Erythroblast (primary cell): ENCODE data around the gene ABLIM2.
A peak's percentile ranks its signal among the peaks of the same experiment; 100 is the strongest.

ENCODE experiments used
- DNase-seq, 2 experiments: peaks; one replicate each; lab custom pipeline; 2025; lab: John Stamatoyannopoulos, UW
- GATA1 ChIP-seq: IDR thresholded peaks from 2 replicates; pipeline ENCODE4 v1.6.1; 2011; ENCODE audit warnings: low read depth, mild to moderate bottlenecking, control low read depth, low read length, moderate library complexity
- POLR2A ChIP-seq: IDR thresholded peaks from 2 replicates; pipeline ENCODE4 v1.6.1; 2011; ENCODE audit warnings: mild to moderate bottlenecking, low read length

ABLIM2 gene

DNA sequence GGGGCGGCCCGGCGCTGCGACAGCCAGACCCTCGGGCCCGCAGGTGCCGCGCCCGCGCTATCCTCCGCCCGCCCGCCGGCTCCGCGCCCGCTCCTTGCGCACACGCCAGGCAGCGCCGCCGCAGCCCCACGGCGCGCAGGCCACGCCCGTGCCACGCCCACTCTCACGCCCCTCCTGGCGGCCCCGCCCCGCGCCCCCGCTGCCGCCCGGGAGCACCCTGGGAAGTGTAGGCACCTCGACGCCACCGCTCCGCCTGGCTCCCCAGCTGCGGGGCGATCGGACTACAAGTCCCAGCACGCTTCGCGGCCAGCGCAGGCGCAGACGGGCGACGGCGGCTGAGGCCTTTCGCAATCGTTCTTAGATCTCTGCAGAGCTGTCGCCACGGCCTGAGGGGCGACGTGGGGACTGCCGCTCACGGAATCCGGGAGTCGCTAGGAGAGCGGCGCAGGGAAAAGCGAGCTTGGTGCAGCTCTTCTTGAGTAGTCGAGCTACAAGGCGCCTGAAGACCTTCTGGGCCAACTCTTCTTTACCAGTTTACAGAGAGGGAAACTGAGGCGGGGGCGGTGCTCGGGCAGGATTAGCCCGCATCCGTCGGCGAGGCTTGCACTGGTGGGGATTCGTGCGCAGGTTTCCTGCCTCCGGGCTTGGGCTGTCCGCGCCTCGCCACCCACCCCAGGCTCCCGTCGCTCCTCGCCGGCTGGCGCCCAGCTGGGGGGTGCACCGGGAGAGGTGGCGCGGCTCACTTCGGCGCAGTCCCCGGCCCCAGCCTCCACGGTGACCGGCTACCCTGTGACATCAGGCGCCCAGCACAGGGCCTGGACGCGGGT, at the start of gene ABLIM2:
TSS of gene ABLIM2 (minus strand) at position 104 of the 827 bp plus-strand sequence. CDS start 124 bp downstream, outside the sequence.
- peak; percentile 93 to 94 for DNase-seq
- TF ChIP-seq GATA1 (no peak), POLR2A (no peak)

DNA sequence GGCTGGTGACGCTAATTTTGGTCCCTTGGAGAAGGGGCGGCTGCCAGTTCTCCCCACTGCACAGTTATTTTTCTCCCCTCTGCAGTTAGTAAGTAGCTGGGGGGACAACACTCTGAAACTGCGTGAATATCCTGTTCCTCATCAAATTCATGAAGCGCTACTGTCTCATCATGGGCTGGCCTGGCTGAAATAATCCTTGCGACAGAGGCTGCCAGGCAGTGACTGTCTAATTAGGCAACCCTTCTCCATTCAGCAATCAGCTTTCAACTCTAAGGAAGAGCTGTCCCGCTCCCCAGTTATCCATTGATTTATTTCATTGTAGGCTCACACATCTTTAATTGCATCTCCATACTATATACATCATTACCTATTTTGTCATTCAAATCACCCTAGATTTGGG, 48.7 kb upstream of the ABLIM2 start:
- TF ChIP-seq GATA1 (no peak), POLR2A (no peak)
- DNase-seq: no peak

DNA sequence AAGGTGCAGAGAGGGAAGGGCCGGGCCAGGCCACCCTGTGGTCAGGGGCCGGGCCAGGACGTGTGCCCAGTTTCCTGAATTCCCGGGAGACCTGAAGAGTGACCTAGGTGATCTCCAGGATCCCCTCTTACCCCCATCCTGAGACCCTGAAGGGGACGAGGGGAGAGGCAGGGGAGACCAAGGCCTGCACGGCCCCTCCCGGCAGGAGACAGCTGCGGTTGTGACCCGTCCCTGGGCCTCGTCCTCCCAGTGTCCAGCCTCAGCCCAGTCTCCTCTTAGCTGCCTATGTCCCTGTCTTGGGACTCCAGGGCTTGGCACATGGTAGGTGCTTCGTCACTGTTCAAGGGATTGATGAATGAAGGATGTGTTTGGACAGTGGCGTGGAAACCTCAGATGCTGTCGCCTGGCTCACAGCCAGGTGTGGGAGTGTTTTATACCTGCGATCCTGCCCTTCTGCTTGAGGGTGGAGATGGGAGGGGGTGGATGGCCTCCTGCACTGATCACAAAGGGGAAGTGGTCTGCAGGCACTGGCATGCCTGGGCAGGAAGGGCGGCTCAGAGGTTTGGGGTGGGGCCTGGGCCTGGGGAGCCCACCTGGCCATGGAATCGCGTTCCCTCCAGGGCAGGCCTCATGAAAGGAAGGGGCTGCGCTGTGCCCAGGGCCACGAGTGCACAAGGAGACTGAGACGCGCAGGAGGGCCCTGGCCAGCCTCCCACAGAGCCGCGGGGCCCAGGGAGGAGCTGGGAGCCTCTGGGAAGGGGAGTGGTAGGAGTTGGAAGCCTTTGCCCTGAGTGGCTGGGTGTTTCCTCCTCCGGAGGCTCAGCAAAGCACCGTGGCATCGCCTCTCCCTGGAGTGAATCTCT, 47.4 kb upstream of the ABLIM2 start:
- TF ChIP-seq GATA1 (no peak), POLR2A (no peak)
- no peak for DNase-seq

DNA sequence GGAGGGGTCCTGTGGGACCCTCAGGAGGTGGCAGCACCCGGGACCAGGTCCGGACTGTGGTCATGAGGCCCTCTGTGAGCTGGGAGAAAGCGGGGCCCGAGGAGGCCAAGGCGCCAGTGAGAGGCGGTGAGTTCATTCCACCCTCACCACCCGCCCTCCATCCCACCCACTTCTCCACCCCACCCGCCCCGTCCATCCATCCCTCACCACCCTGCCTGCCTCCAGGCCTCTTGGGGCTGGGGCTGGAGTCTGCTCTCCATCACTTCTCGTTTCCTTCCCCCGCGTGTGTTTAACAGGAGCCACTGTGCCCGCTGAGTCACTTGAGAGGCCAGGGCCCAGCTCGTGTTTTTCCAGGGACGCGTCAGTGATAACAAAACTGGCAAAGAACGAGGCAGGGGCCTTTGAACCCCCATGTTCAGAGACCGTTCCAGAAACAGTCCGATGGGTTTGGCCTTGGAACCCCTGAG, 46.7 kb upstream of the ABLIM2 start:
- TF ChIP-seq GATA1 (no peak), POLR2A (no peak)
- no peak for DNase-seq

DNA sequence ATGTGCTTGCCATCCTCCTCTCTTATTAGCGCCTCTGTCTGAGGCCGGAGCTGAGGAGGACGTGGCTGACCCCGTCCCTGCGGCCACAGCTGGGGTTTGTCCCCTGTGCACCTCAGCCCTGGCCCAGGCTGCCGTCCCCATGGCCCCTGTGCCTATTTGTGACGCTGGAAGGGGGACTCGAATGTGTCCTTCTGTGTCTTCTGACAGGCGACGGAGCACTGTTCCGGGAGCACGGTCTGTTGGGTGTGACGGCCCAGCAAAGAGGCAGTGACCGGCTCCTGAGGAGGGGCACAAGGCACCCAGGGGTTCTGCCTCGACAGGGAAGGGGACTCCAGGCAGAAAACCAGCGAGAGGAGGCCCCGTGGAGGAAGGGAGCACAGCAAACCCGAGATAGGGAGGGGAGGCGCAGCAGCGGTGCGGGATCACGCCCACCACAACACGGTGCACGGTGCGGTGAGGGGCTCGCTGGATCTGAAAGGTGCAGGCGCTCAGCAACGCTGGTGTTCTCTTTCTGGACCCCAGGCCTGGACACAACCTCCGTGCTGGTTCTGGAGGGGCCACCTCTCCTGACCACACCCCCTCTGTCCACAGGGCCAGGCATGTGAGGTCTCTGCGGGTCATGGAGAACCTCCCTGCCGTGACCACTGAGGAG, 46.1 kb upstream of the ABLIM2 start:
- TF ChIP-seq GATA1 (no peak), POLR2A (no peak)
- DNase-seq: no peak

DNA sequence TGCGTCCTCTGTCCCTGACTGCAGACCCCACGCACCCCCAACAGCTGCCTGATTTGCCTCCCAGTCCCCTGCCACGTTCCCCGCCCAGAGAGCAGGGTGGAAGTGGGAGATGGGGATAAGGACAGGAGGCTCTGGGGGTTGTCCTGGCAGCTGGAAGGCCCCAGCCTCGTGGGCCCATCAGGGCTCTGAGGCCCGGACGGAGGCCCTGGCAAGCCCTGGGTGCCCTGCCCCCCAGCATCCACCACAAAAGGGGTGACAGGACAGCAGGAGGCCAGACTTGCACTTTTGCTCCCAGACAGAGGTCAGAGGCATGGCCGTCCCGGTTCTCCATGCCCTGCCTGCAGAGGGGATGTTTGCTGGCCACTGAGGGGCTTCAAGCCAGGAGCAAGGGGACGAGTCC, 45.2 kb upstream of the ABLIM2 start:
- DNase-seq: no peak
- TF ChIP-seq GATA1: no peak
- TF ChIP-seq POLR2A: no peak

DNA sequence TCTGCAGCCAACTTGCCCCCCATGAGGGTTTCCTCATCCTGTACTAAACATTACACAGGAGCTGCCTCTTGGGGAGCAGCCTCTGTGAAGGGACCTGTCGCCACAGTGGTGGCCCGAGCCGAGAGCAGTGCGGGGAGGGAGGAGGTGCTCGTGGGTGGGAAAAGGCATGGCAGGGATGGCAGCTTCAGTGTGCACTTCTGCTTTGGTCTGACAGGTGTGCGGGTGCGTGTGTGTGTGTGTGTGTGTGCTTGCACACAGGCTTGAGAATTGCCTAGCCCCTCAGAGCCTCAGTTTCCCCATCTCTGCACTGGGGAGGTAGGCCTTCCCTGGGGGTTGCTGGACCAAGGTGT, 44.4 kb upstream of the ABLIM2 start:
- no peak for TF ChIP-seq POLR2A
- TF ChIP-seq GATA1: no peak
- no peak for DNase-seq

DNA sequence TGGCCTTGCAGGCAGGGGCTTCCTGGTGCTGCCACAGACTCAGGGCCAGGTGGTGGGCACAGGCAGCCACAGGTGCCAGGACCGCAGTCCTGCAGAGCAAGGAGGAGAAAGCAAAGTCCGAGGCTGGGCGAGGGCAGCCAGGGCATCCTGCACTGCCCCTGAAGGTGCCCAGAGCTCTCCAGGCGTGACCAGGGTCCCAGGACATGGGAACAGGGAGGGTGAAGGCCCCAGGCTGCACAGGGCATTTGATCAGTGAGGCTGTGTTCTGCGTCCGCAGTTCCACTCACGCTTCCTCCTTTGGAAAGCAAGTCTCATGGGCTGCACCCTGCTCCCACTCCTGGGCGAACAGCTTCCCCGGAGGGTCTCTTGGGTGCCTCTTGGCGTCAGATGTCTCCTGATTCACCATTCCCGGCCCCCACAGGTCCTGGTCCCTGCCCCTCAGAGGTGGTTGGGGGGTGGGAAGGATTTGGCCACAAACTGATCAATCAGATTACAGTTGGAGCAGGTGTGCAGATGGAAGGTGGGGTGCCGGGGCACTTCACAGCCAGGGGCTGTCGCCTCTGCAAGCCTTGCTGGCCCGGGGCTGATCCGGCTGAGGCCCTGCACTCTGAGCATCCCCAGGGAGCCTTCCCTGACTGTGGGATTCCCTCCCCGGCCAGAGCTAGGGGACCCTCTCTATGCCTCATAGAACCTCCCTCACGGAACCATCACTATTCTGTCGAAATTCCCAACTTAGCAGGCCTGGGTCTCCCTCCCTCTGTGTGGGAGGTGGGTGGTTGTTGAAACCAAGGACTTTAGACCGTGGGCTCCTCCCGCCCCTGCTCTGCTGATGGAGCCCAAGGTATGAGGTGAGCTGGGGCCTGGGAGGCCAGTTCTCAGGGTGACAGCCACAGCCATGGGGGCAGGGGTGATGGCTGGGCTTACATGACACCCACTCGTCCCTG, 43.8 kb upstream of the ABLIM2 start:
- no peak for DNase-seq
- no peak for TF ChIP-seq GATA1
- TF ChIP-seq POLR2A: no peak

DNA sequence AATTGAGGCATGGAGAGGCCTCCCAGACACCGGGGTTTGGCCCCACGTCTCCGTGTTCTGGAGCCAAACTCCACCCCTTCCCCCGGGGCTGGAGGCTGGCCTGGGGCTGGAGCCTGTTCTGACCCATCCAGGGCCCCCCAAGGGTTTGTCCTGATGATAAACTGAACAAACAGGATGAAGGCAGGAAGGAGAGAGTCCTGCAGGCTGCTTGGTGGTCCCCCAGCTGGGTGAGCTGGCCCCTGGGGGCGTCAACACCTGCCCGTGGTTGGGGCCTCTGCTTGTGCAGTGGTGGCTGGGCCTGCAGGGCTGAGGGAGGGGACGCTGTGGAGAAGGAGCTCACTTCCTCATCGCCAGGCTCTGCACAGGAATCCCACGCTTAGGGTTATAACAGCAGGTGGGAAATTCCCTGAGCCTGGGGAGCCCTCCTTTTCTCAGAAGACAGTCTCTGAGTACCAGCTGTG, 42.7 kb upstream of the ABLIM2 start:
- DNase-seq: no peak

DNA sequence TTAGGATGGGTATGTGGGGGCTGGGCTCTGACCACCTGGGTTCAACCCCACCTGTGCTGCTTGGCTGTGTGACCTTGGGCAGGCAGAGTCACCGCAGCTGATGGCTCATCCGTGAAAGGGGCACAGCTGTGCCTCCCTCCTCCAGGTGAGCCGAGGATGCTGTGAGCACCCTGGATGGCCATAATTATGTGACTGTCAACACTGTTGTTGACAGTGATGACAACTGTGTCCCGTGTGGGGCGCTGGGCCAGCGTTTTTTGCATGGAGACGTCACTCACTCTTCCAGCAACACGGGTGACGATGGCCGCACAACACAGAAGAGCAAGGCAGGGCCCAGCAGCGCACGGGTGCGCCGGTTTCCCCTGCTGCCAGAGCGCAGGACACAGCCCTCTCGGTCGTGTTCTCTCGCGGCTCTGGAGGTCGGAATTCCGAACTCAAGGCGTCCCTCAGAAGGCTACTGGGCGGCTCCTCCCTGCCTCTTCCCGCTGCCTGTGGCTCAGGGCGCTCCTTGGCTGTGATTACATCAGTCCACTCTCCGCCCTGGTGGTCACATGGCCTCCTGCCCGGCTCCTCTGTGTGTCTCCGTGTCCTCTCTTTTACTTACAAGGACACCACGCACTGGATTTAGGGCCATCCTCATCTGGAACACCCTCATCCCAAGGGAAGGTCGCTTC, 41.8 kb upstream of the ABLIM2 start:
- no peak for DNase-seq
- TF ChIP-seq POLR2A: no peak
- no peak for TF ChIP-seq GATA1

More for the DNA sequence above, 42.7 kb upstream of the ABLIM2 start:
- TF ChIP-seq POLR2A: no peak
- TF ChIP-seq GATA1: no peak

DNA sequence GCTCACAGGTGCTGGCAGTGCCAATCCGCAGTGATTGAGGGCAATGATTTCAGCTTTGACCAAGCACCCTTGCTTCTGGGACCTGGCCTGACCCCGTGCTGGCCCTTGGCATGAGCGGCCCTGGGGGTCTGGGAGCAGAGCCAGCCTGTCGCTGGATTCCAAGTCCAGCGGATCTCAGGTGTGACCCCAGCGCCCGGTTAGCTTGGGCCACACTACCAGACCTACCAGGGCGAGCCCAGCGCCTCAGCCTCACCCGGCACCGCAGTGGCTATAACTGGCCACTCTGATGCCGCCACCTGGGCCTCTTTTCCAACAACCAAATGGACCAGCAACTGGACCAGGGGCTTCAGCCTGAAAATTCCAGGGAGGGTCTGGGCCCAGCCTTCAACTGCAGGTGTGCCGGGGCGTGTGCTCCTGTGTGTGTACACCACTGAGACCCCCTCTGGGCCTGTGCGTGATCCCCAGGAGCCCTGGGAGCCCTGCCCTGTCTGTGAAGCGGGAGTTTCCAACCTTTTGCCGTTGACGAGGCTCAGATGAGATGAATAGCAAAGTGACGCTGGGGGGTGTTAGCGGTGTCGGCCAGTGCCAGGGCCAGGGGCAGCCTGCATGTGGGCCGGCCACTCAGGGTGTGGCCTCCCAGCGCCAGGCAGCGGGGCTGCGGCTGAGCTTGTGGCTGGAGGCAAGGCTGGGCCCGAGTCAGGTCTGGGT, 41.1 kb upstream of the ABLIM2 start:
- no peak for DNase-seq
- TF ChIP-seq POLR2A: no peak
- no peak for TF ChIP-seq GATA1
